WTC11 (cell line): ENCODE measurements around the gene TCF20. TPM values are rescaled to one million over a fixed set of nuclear protein-coding genes. Genes with fewer than 3 reads are reported as not detected.

ENCODE experiments used
- ATAC-seq: fragments of 200-7000 bp; cut with Tn5 transposase; 2 replicates; pipeline ENCODE4 v1.10.0; 2021; ENCODE audit warnings: mild to moderate bottlenecking, moderate library complexity
- CTCF ChIA-PET: fragments of 300-600 bp; sonication (Branson Sonifier 250); formaldehyde crosslinking; loops from one replicate; lab custom pipeline; 2021; ENCODE audit warnings: antibody characterized with exemption; lab: Charles Lee
- POLR2A ChIA-PET: fragments of 350-600 bp; sonication (Branson Sonifier 250); formaldehyde crosslinking; loops from one replicate; lab custom pipeline; 2021; ENCODE audit warnings: antibody characterized with exemption; lab: Charles Lee
- DNase-seq: peaks from one replicate; pipeline ENCODE4 v3.0.0; 2021; ENCODE audit warnings: low spot score
- H3K27ac Mint-ChIP-seq: 2 replicates; pipeline ENCODE4 v1.8.0; 2021; ENCODE audit warnings: mixed read lengths
- H3K27me3 Mint-ChIP-seq: 2 replicates; pipeline ENCODE4 v1.8.0; 2021; ENCODE audit warnings: low read depth, mild to moderate bottlenecking, moderate library complexity, mixed read lengths
- H3K36me3 Mint-ChIP-seq: 2 replicates; pipeline ENCODE4 v1.8.0; 2021; ENCODE audit warnings: mixed read lengths
- H3K4me1 Mint-ChIP-seq: 2 replicates; pipeline ENCODE4 v1.8.0; 2022; ENCODE audit warnings: mixed read lengths
- H3K4me3 Mint-ChIP-seq: 2 replicates; pipeline ENCODE4 v1.8.0; 2021; ENCODE audit warnings: mild to moderate bottlenecking, moderate library complexity, mixed read lengths
- H3K9me3 Mint-ChIP-seq: 2 replicates; pipeline ENCODE4 v1.8.0; 2021; ENCODE audit warnings: mixed read lengths
- CREM ChIP-seq: sonication (generic); formaldehyde crosslinking; IDR thresholded peaks from 2 replicates; pipeline ENCODE4 v1.8.1; 2022; ENCODE audit warnings: mild to moderate bottlenecking, missing genetic modification reagents, moderate library complexity
- ETV6 ChIP-seq: sonication (generic); formaldehyde crosslinking; IDR thresholded peaks from 2 replicates; pipeline ENCODE4 v1.8.1; 2022; ENCODE audit warnings: mild to moderate bottlenecking, missing genetic modification reagents
- GRHL2 ChIP-seq: fragments of 250-450 bp; sonication (Bioruptor Pico); IDR thresholded peaks from 2 replicates; pipeline ENCODE4 v1.8.0; 2022; ENCODE audit warnings: mild to moderate bottlenecking, moderate library complexity; ENCODE audit not compliant: insufficient replicate concordance, severe bottlenecking
- NFATC4 ChIP-seq: fragments of 250-450 bp; sonication (Bioruptor Pico); IDR thresholded peaks from 2 replicates; pipeline ENCODE4 v1.9.0; 2021; ENCODE audit warnings: mild to moderate bottlenecking
- NFE2L1 ChIP-seq: sonication (generic); formaldehyde crosslinking; IDR thresholded peaks from 2 replicates; pipeline ENCODE4 v1.8.1; 2023; ENCODE audit warnings: missing genetic modification reagents
- NFYB ChIP-seq: sonication (generic); formaldehyde crosslinking; conservative IDR thresholded peaks from 2 replicates; pipeline ENCODE4 v1.8.0; 2022; ENCODE audit warnings: low read depth, missing genetic modification reagents
- NR1H2 ChIP-seq: sonication (generic); formaldehyde crosslinking; IDR thresholded peaks from 2 replicates; pipeline ENCODE4 v1.9.0; 2021; ENCODE audit warnings: mild to moderate bottlenecking, moderate library complexity, missing genetic modification reagents
- NR3C1 ChIP-seq: sonication (generic); formaldehyde crosslinking; conservative IDR thresholded peaks from 2 replicates; pipeline ENCODE4 v1.8.1; 2023; ENCODE audit warnings: low read depth, mild to moderate bottlenecking, missing genetic modification reagents
- SMAD3 ChIP-seq: sonication (generic); formaldehyde crosslinking; IDR thresholded peaks from 2 replicates; pipeline ENCODE4 v1.8.0; 2022; ENCODE audit warnings: missing genetic modification reagents, mild to moderate bottlenecking, borderline replicate concordance
- SMAD4 ChIP-seq: sonication (generic); formaldehyde crosslinking; IDR thresholded peaks from 2 replicates; pipeline ENCODE4 v1.8.0; 2022; ENCODE audit warnings: mild to moderate bottlenecking, missing genetic modification reagents
- SOX15 ChIP-seq: fragments of 250-450 bp; sonication (Bioruptor Pico); IDR thresholded peaks from 2 replicates; pipeline ENCODE4 v1.9.0; 2021; ENCODE audit warnings: mild to moderate bottlenecking
- ZNF423 ChIP-seq: fragments of 250-450 bp; sonication (Bioruptor Pico); IDR thresholded peaks from 2 replicates; pipeline ENCODE4 v2.1.2; 2022; ENCODE audit warnings: mild to moderate bottlenecking, moderate library complexity
- total RNA-seq: library from RNA; stranded (reverse); gene quantifications from 3 replicates; pipeline ENCODE4 v1.2.3, GENCODE V29; 2021
- TF ChIP-seq, protein P1 (sequence below): fragments of 250-450 bp; sonication (Bioruptor Pico); IDR thresholded peaks from 2 replicates; pipeline ENCODE4 v1.9.0; 2021; ENCODE audit warnings: mild to moderate bottlenecking
- TF ChIP-seq, protein P2 (sequence below): sonication (generic); formaldehyde crosslinking; IDR thresholded peaks from 2 replicates; pipeline ENCODE4 v1.8.0; 2022; ENCODE audit warnings: mild to moderate bottlenecking, missing genetic modification reagents
- TF ChIP-seq, protein P3 (sequence below): sonication (generic); formaldehyde crosslinking; conservative IDR thresholded peaks from 2 replicates; pipeline ENCODE4 v1.8.1; 2022; ENCODE audit warnings: mild to moderate bottlenecking, missing genetic modification reagents
- TF ChIP-seq, protein P4 (sequence below): fragments of 200-600 bp; IDR thresholded peaks from 2 replicates; pipeline ENCODE4 v1.8.0; 2022; ENCODE audit warnings: antibody characterized with exemption
- TF ChIP-seq, protein P5 (sequence below): sonication (generic); formaldehyde crosslinking; IDR thresholded peaks from 2 replicates; pipeline ENCODE4 v1.8.1; 2023; ENCODE audit warnings: mild to moderate bottlenecking, missing genetic modification reagents
- TF ChIP-seq, protein P6 (sequence below): sonication (generic); formaldehyde crosslinking; IDR thresholded peaks from 2 replicates; pipeline ENCODE4 v1.8.1; 2022; ENCODE audit warnings: missing genetic modification reagents, borderline replicate concordance

TCF20 gene
- total RNA-seq, 1 experiment from 2014 or later = 77.0 TPM

DNA sequence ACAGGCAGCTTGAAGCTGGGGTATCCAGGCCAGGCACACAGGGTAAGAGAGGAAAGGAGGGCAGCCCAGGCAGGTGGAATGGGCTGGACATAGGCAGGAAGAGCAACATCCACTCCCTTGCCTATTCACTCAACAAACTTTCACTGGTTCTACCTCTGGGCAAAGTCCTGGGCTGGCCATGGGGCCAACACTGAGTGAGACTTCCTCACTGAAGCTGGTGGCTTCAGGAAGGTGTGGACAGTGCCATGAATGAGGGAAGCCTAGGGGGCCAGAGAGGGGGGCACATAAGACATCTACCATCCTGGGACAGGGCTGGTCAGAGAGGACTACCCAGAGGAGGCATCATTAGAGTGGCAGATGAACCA lies 44.9 kb upstream of the TCF20 start:
- H3K4me1 Mint-ChIP-seq = peaks cover 43% of the 10 kb centered on the region

DNA sequence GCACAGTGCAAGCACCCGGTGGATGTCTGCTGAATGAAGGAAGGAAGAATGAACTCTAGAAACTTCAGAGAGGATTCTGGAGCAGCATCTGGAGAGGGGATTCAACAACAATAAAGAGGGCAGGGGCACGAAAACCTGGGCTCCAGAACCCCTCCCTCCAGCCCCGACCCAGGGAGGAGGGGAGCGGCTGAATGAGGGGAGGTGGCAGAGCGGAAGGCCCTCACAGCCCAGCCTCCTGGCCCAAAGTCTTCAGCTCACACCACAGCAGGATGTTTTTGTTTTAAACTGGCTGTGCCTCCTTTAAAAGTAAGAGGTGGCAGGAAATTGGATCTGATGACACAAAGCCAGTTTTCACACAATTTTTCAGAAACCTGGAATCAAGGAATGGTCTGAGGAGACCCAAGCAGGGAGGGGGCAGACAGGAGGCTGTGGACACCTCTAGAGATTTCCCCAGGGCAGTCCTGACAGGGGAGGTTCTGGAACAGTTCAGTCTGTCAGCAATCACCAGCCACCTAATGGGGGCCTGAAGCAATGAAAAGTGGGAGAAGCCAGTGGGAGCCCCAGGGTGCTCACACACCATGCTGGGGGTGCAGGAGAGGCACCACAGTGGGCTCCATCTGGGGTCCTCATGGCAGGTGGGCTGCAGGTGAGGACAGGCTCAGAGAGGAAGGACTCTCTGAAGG lies 44.4 kb upstream of the TCF20 start:
- no peaks in the 10 kb centered on the region for H3K36me3 Mint-ChIP-seq
- peak overlapping the region; percentile 20; the same call in 1 of the 2 replicates for H3K27ac Mint-ChIP-seq
- TF ChIP-seq SMAD4 (CRISPR knock-in tag) = no peak
- 0 out of 2 replicates have a peak, but pooled peaks have one; percentile 4 for TF ChIP-seq ZNF423 (CRISPR knock-in tag)
- H3K4me3 Mint-ChIP-seq = no peak overlapping the region
- ChIA-PET CTCF (interaction anchor here (0.7 to 4.1 kb wide), 16 partner anchors 10 to 198 kb away, joined by 3 to 29 read pairs (median 10); partner anchors contain the start of gene NFAM1), POLR2A (no interaction called here)
- H3K27me3 Mint-ChIP-seq = no peaks in the 10 kb centered on the region; the same call in 1 of the 2 replicates
- ATAC-seq (no peak), DNase-seq (no peak)
- H3K9me3 Mint-ChIP-seq = no peaks in the 10 kb centered on the region
- H3K4me1 Mint-ChIP-seq = peaks cover 39% of the 10 kb centered on the region

More for the DNA sequence above, 44.9 kb upstream of the TCF20 start:
- ChIA-PET POLR2A (interaction anchor here (0.7 kb wide), 1 partner anchor 15 kb away, joined by 5 read pairs; no protein-coding TSS in a partner anchor), CTCF (interaction anchor here (1.0 to 4.1 kb wide), 8 partner anchors 10 to 146 kb away, joined by 3 to 29 read pairs (median 14); no protein-coding TSS in a partner anchor)
- Mint-ChIP-seq H3K27ac (peak overlapping the region; percentile 20; the same call in 1 of the 2 replicates), H3K4me3 (no peak overlapping the region), H3K27me3 (no peaks in the 10 kb centered on the region; the same call in 1 of the 2 replicates), H3K36me3 (no peaks in the 10 kb centered on the region), H3K9me3 (no peaks in the 10 kb centered on the region)
- no peak for ATAC-seq
- DNase-seq = no peak
- TF ChIP-seq, protein P1, sequence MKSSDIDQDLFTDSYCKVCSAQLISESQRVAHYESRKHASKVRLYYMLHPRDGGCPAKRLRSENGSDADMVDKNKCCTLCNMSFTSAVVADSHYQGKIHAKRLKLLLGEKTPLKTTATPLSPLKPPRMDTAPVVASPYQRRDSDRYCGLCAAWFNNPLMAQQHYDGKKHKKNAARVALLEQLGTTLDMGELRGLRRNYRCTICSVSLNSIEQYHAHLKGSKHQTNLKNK = no peak
- TF ChIP-seq, protein P2, sequence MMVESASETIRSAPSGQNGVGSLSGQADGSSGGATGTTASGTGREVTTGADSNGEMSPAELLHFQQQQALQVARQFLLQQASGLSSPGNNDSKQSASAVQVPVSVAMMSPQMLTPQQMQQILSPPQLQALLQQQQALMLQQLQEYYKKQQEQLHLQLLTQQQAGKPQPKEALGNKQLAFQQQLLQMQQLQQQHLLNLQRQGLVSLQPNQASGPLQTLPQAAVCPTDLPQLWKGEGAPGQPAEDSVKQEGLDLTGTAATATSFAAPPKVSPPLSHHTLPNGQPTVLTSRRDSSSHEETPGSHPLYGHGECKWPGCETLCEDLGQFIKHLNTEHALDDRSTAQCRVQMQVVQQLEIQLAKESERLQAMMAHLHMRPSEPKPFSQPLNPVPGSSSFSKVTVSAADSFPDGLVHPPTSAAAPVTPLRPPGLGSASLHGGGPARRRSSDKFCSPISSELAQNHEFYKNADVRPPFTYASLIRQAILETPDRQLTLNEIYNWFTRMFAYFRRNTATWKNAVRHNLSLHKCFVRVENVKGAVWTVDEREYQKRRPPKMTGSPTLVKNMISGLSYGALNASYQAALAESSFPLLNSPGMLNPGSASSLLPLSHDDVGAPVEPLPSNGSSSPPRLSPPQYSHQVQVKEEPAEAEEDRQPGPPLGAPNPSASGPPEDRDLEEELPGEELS = no peak
- TF ChIP-seq SOX15 (CRISPR knock-in tag) = no peak
- TF ChIP-seq NFE2L1 = no peak
- no peak for TF ChIP-seq NFATC4 (CRISPR knock-in tag)
- no peak for TF ChIP-seq NR3C1
- TF ChIP-seq, protein P3, sequence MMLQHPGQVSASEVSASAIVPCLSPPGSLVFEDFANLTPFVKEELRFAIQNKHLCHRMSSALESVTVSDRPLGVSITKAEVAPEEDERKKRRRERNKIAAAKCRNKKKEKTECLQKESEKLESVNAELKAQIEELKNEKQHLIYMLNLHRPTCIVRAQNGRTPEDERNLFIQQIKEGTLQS (CRISPR knock-in tag) = no peak
- TF ChIP-seq, protein P4, sequence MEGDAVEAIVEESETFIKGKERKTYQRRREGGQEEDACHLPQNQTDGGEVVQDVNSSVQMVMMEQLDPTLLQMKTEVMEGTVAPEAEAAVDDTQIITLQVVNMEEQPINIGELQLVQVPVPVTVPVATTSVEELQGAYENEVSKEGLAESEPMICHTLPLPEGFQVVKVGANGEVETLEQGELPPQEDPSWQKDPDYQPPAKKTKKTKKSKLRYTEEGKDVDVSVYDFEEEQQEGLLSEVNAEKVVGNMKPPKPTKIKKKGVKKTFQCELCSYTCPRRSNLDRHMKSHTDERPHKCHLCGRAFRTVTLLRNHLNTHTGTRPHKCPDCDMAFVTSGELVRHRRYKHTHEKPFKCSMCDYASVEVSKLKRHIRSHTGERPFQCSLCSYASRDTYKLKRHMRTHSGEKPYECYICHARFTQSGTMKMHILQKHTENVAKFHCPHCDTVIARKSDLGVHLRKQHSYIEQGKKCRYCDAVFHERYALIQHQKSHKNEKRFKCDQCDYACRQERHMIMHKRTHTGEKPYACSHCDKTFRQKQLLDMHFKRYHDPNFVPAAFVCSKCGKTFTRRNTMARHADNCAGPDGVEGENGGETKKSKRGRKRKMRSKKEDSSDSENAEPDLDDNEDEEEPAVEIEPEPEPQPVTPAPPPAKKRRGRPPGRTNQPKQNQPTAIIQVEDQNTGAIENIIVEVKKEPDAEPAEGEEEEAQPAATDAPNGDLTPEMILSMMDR = no peak

DNA sequence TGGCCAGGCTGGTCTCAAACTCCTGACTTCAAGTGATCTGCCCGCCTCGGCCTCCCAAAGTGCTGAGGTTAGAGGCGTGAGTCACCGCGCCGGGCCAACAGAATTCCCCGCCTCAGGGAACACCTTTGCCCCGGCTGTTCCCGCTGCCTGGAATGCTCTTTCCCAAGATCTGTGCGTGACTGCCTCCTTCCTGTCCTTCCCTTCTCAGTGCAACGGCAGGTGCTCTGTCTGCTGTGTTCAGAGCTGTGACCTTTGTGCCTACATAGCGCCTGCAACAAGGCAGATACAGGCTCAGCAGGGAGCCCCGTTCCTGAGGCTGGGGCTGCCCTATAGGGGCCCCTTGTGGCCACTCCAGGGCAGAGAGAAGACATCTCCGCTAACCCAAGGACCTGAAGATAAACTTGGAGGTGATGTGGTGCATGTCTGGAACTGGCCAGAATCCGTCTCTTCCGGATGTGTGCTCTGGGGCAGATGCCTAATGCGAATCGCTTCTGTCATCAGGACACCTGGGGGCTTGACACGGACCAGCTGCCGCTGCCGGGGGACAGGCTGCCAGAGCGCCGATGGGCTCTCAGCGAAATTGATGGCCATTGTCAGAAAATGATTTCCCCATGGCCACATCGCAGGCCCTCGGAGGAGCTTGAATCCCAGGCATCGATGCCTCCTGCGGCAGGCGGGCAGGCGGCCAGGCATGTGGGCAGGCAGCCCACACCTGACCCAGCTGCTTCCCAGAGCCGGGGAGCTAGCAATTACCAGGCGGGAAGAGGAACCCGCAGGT lies 43.5 kb upstream of the TCF20 start:
- H3K4me3 Mint-ChIP-seq = no peak overlapping the region
- H3K4me1 Mint-ChIP-seq = peaks cover 39% of the 10 kb centered on the region
- no peaks in the 10 kb centered on the region for H3K9me3 Mint-ChIP-seq
- ATAC-seq = peak; percentile 83
- POLR2A ChIA-PET = interaction anchor here (0.6 to 0.7 kb wide), 2 partner anchors 105 to 354 kb away, joined by 4 to 8 read pairs; no protein-coding TSS in a partner anchor
- peak; percentile 86 for DNase-seq
- H3K27ac Mint-ChIP-seq = peak overlapping the region; percentile 84; the same call in 1 of the 2 replicates
- CTCF ChIA-PET = interaction anchor here (0.6 to 4.1 kb wide), 26 partner anchors 10 to 197 kb away, joined by 3 to 29 read pairs (median 5); partner anchors contain the start of gene NFAM1
- no peaks in the 10 kb centered on the region for H3K36me3 Mint-ChIP-seq
- no peaks in the 10 kb centered on the region; the same call in 1 of the 2 replicates for H3K27me3 Mint-ChIP-seq
- TF ChIP-seq NR1H2 (CRISPR knock-in tag) (no peak), CREM (CRISPR knock-in tag) (no peak), NFYB (CRISPR knock-in tag) (no peak), ETV6 (CRISPR knock-in tag) (no peak), GRHL2 (CRISPR knock-in tag) (no peak), SMAD3 (CRISPR knock-in tag) (no peak)
- TF ChIP-seq, protein P1 = no peak
- TF ChIP-seq, protein P5, sequence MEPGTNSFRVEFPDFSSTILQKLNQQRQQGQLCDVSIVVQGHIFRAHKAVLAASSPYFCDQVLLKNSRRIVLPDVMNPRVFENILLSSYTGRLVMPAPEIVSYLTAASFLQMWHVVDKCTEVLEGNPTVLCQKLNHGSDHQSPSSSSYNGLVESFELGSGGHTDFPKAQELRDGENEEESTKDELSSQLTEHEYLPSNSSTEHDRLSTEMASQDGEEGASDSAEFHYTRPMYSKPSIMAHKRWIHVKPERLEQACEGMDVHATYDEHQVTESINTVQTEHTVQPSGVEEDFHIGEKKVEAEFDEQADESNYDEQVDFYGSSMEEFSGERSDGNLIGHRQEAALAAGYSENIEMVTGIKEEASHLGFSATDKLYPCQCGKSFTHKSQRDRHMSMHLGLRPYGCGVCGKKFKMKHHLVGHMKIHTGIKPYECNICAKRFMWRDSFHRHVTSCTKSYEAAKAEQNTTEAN (CRISPR knock-in tag) = no peak
- TF ChIP-seq, protein P6, sequence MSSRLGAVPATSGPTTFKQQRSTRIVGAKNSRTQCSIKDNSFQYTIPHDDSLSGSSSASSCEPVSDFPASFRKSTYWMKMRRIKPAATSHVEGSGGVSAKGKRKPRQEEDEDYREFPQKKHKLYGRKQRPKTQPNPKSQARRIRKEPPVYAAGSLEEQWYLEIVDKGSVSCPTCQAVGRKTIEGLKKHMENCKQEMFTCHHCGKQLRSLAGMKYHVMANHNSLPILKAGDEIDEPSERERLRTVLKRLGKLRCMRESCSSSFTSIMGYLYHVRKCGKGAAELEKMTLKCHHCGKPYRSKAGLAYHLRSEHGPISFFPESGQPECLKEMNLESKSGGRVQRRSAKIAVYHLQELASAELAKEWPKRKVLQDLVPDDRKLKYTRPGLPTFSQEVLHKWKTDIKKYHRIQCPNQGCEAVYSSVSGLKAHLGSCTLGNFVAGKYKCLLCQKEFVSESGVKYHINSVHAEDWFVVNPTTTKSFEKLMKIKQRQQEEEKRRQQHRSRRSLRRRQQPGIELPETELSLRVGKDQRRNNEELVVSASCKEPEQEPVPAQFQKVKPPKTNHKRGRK (CRISPR knock-in tag) = no peak
- TF ChIP-seq, protein P4 = 0 out of 2 replicates have a peak, but pooled peaks have one; percentile 31
